Small intestine (tissue), 7 donors: ENCODE results near the gene NOX5. TPM values are rescaled to one million over a fixed set of nuclear protein-coding genes. Genes with fewer than 3 reads are reported as not detected.
A peak's percentile ranks its signal among the peaks of the same experiment; 100 is the strongest.

ENCODE experiments used
- DNase-seq, 2 donors: peaks; one replicate each; pipeline versions ENCODE4 v3.0.0 to v3.0.0-alpha.2; 2013
- FAIRE-seq: peaks from 2 replicates; lab custom pipeline; 2012; peaks lifted over from hg19 to GRCh38; lab: Jason Lieb, UNC
- H3K27ac ChIP-seq, 3 donors: one replicate each; pipeline ENCODE4 v1.5.1; 2013; ENCODE audit warnings: low read length in 2 of 3, mild to moderate bottlenecking in 2 of 3, control low read depth in 1 of 3, inconsistent platforms in 1 of 3, low read depth in 1 of 3, moderate library complexity in 1 of 3
- H3K27me3 ChIP-seq, 3 donors: one replicate each; pipeline ENCODE4 v1.6.1; 2013; ENCODE audit warnings: low read length in 3 of 3, inconsistent platforms in 1 of 3; ENCODE audit not compliant: control insufficient read depth in 3 of 3, insufficient read depth in 3 of 3
- H3K36me3 ChIP-seq, 3 donors: one replicate each; pipeline ENCODE4 v1.6.1; 2013; ENCODE audit warnings: low read length in 3 of 3, inconsistent platforms in 1 of 3, low read depth in 1 of 3, mild to moderate bottlenecking in 1 of 3, moderate library complexity in 1 of 3; ENCODE audit not compliant: control insufficient read depth in 3 of 3, insufficient read depth in 2 of 3
- H3K4me1 ChIP-seq, 3 donors: one replicate each; pipeline ENCODE4 v1.6.1; 2013; ENCODE audit warnings: low read length in 2 of 3, inconsistent platforms in 1 of 3, low read depth in 1 of 3, mild to moderate bottlenecking in 1 of 3, moderate library complexity in 1 of 3; ENCODE audit not compliant: control insufficient read depth in 3 of 3, insufficient read depth in 2 of 3
- H3K4me3 ChIP-seq, 3 donors: one replicate each; pipeline ENCODE4 v1.5.1; 2013; ENCODE audit warnings: low read length in 3 of 3, control low read depth in 1 of 3, inconsistent platforms in 1 of 3, low read depth in 1 of 3, mild to moderate bottlenecking in 1 of 3, moderate library complexity in 1 of 3
- H3K9me3 ChIP-seq, 2 donors: one replicate each; pipeline ENCODE4 v1.6.1; 2013; ENCODE audit warnings: low read depth in 1 of 2, low read length in 1 of 2; ENCODE audit not compliant: control insufficient read depth in 2 of 2, insufficient read depth in 1 of 2
- WGBS, 3 donors: extraction: QIAGEN DNeasy Blood & Tissue Kit; methylation state at CpG; one replicate each; pipeline ENCODE4 v1.1.7; 2013; 5-methylcytosine and 5-hydroxymethylcytosine counted together
- polyA plus RNA-seq, 4 donors: library from polyadenylated mRNA; stranded (reverse) in 3 of 4; unstranded in 1 of 4; fragments of 200-250 nt in 3 of 4; fragments of 120-200 nt in 1 of 4; gene quantifications; one replicate each; pipeline versions ENCODE4 v1.2.1 to v1.2.3, GENCODE V29; 2013
- donor health status: healthy with polysubstance abuse.
- donor health status: control.
- donor health status: control.
- donor health status: Bipolar disorder and iron deficiency.
- donor health status: healthy.

NOX5 gene
- polyA plus RNA-seq, 4 donors: 0.04 TPM; not detected in 2

- FAIRE-seq: no peak
- Histone ChIP-seq H3K27ac (no peak overlapping the region), H3K36me3 (no peaks in the 10 kb centered on the region), H3K27me3 (no peaks in the 10 kb centered on the region), H3K9me3 (peaks cover 0 to 11% of the 10 kb centered on the region in 2 donors), H3K4me3 (no peak overlapping the region), H3K4me1 (peaks cover 0 to 7% (median 0%) of the 10 kb centered on the region in 3 donors)
- DNase-seq: no peak
- 62 to 73% (median 70%) methylated on average over 3 of the region's 3 CpGs for WGBS, 3 donors
Measured at GRCh38 chr15:68979006-68979405, 35.5 kb upstream of the NOX5 start.

DNA sequence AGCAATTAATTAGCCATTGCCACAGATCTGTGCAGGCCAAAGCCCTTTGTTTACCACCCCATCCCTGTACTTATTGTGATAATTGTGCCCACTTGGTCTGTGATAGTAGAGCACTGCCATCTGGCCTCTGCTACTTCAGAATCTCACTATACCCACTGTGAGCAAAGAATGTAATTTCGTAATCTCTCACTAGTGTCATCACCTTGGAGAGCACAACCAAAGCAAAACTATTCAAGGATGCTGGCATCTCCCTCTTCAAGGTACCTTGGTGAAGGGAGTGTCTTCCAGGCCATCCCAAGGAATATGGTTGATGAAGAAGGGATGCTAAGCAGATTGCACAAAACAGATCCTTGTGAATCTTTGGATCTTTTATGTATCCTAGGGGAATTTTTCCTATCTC, 34.7 kb upstream of the NOX5 start:
- no peaks in the 10 kb centered on the region for H3K36me3 ChIP-seq
- 80 to 92% (median 85%) methylated on average over 1 of the region's 1 CpG for WGBS, 3 donors
- DNase-seq: no peak
- no peak for FAIRE-seq
- H3K4me1 ChIP-seq: peaks cover 0 to 12% (median 0%) of the 10 kb centered on the region in 3 donors
- no peak overlapping the region for H3K4me3 ChIP-seq
- H3K27ac ChIP-seq: no peak overlapping the region
- no peaks in the 10 kb centered on the region for H3K27me3 ChIP-seq
- peaks cover 0 to 11% of the 10 kb centered on the region in 2 donors for H3K9me3 ChIP-seq

DNA sequence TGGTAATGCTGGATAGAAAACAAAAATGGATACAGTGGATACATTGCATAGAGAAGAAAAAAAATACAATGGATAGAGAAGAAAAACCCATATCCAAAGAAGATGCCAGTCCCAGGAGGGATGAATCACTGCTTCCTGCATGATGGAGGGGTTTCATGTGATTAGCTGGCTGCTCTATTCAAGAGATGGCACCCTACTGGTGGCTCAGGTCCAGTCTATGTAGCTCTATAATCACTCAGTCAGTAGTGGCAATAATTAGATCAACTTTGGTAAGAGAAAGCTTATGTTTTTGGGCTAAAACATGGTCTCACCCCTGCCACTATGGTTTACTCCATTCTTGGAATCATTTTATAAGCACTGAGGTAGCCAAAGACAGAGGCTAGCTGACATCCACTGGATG, 33.7 kb upstream of the NOX5 start:
- no peak overlapping the region for H3K4me3 ChIP-seq
- H3K4me1 ChIP-seq: peaks cover 0 to 19% (median 0%) of the 10 kb centered on the region in 3 donors
- no peak for FAIRE-seq
- no peak overlapping the region for H3K27ac ChIP-seq
- peaks cover 0 to 9% of the 10 kb centered on the region in 2 donors for H3K9me3 ChIP-seq
- DNase-seq: no peak
- no peaks in the 10 kb centered on the region for H3K27me3 ChIP-seq
- no peaks in the 10 kb centered on the region for H3K36me3 ChIP-seq

GRCh38 chr15:68981941-68982340, 32.6 kb upstream of the NOX5 start:
- Histone ChIP-seq H3K4me1 (peaks cover 0 to 24% (median 0%) of the 10 kb centered on the region in 3 donors), H3K27ac (no peak overlapping the region), H3K36me3 (no peaks in the 10 kb centered on the region), H3K4me3 (no peak overlapping the region), H3K27me3 (no peaks in the 10 kb centered on the region), H3K9me3 (peaks cover 0 to 6% of the 10 kb centered on the region in 2 donors)
- WGBS, 3 donors: 86 to 94% (median 91%) methylated on average over 4 of the region's 4 CpGs
- DNase-seq (no peak), FAIRE-seq (no peak)

GRCh38 chr15:68982976-68983563, 31.4 kb upstream of the NOX5 start:
- H3K27me3 ChIP-seq: no peaks in the 10 kb centered on the region
- no peak for DNase-seq
- peaks cover 0 to 24% (median 0%) of the 10 kb centered on the region in 3 donors for H3K4me1 ChIP-seq
- no peaks in the 10 kb centered on the region for H3K36me3 ChIP-seq
- H3K4me3 ChIP-seq: no peak overlapping the region
- 80 to 91% (median 86%) methylated on average over 6 of the region's 6 CpGs for WGBS, 3 donors
- no peak for FAIRE-seq
- no peaks in the 10 kb centered on the region for H3K9me3 ChIP-seq
- H3K27ac ChIP-seq: no peak overlapping the region

GRCh38 chr15:68983961-68984481, 30.5 kb upstream of the NOX5 start:
- DNase-seq (peak in 1 of 2 donors; percentile 43), FAIRE-seq (no peak)
- Histone ChIP-seq H3K9me3 (no peaks in the 10 kb centered on the region), H3K4me3 (no peak overlapping the region), H3K27me3 (no peaks in the 10 kb centered on the region), H3K36me3 (no peaks in the 10 kb centered on the region), H3K4me1 (peaks cover 0 to 24% (median 0%) of the 10 kb centered on the region in 3 donors), H3K27ac (peak overlapping the region in 1 of 3 donors; percentile 72)
- 32 to 66% (median 42%) methylated on average over 4 of the region's 4 CpGs for WGBS, 3 donors

GRCh38 chr15:68984586-68984985, 29.9 kb upstream of the NOX5 start:
- DNase-seq: no peak
- H3K36me3 ChIP-seq: no peaks in the 10 kb centered on the region
- H3K9me3 ChIP-seq: no peaks in the 10 kb centered on the region
- H3K4me3 ChIP-seq: no peak overlapping the region
- H3K27me3 ChIP-seq: no peaks in the 10 kb centered on the region
- H3K4me1 ChIP-seq: peaks cover 0 to 24% (median 0%) of the 10 kb centered on the region in 3 donors
- WGBS, 3 donors: 91 to 93% (median 92%) methylated on average over 3 of the region's 3 CpGs
- no peak for FAIRE-seq
- peak overlapping the region in 1 of 3 donors; percentile 72 for H3K27ac ChIP-seq

DNA sequence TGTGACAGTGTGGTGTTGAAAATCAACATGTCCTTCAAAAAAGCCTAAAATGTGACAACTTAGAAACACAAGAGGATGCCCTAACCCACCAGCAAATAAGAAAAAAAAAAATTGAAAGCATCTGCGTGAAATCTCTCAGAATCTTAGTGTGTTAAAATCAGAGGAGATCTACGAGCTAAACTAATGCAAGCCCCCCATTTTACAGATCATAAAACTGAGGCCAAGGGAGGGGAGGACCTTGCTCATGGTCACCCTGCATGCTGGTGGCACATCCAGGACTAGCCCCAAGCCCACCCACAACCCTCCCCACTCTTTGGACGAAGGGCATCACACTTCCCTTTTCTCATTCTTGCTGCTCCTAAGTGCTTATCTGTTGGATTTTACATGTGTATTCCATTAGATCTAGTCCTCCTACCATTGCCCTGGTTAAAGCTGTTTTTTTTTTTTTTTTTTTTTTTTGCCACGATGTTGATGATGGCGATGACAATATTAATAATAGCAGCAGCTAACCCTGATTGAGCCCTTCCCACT, 29.1 kb upstream of the NOX5 start:
- no peaks in the 10 kb centered on the region for H3K36me3 ChIP-seq
- H3K4me3 ChIP-seq: no peak overlapping the region
- H3K27me3 ChIP-seq: no peaks in the 10 kb centered on the region
- WGBS, 3 donors: 89 to 90% (median 90%) methylated on average over 5 of the region's 5 CpGs
- peak overlapping the region in 1 of 3 donors; percentile 52 for H3K27ac ChIP-seq
- FAIRE-seq: no peak
- DNase-seq: no peak
- peaks cover 0 to 32% (median 0%) of the 10 kb centered on the region in 3 donors for H3K4me1 ChIP-seq
- no peaks in the 10 kb centered on the region for H3K9me3 ChIP-seq
